ENCODE data around the gene BCHE. TPM values are rescaled to one million over a fixed set of nuclear protein-coding genes. Genes with fewer than 3 reads are reported as not detected.

Gene BCHE
- polyA plus RNA-seq, 3 donors: not detected

DNA sequence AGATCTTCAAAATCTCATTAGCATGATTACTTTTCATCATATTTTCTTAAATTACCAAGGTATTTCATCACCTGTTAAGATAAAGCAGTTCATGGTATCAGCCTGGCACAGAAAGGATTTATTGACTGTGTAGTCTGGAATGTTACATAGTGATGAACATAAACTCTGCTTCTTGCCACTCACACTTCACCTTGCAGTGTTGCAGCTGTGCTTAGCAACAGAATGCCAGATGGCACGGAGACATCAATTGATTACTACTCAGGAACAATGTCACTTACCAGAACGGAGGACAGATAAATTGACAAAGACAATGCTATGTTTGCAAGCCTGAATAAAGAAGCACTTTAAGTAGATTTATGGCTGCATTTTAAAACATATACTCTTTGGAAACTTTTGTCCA, 15.0 kb upstream of the BCHE start:
- Histone ChIP-seq H3K9ac (ENCODE audit: insufficient read depth, low read length, poor library complexity, severe bottlenecking) (no peak overlapping the region), H3K4me2 (replicated peaks; ENCODE audit: extremely low read depth, low read length, poor library complexity, severe bottlenecking) (no peak overlapping the region), H3K9me3 (replicated peaks in 1 of 2; ENCODE audit: control insufficient read depth in 1 of 2, insufficient read depth in 1 of 2, low read length in 2 of 2) (no peaks in the 10 kb centered on the region), H2AFZ (ENCODE audit: insufficient read depth, low read depth, low read length, poor library complexity, severe bottlenecking) (no peak overlapping the region), H3K4me1 (ENCODE audit: control insufficient read depth in 1 of 2, insufficient read depth in 2 of 2, low read length in 2 of 2) (no peaks in the 10 kb centered on the region), H3K27ac (ENCODE audit: low read depth in 1 of 2, low read length in 2 of 2) (no peak overlapping the region), H3K27me3 (ENCODE audit: control insufficient read depth in 2 of 2, insufficient read depth in 2 of 2, low read length in 2 of 2) (no peaks in the 10 kb centered on the region), H4K20me1 (ENCODE audit: insufficient read depth, low read length) (no peaks in the 10 kb centered on the region), H3K36me3 (replicated peaks in 1 of 2; ENCODE audit: control insufficient read depth in 1 of 2, insufficient read depth in 2 of 2, low read length in 2 of 2) (no peaks in the 10 kb centered on the region), H3K79me2 (ENCODE audit: insufficient read depth, low read length) (no peaks in the 10 kb centered on the region), H3K4me3 (replicated peaks in 1 of 3; ENCODE audit: low read depth in 2 of 3, low read length in 3 of 3) (no peak overlapping the region)
- no peaks in the 10 kb centered on the region for H3K4me1 Mint-ChIP-seq
- no peak overlapping the region for H3K27ac Mint-ChIP-seq
- H3K9me3 Mint-ChIP-seq: peaks cover 0 to 4% (median 0%) of the 10 kb centered on the region in 7 donors
- no peak for DNase-seq
- TF ChIP-seq, protein P1, sequence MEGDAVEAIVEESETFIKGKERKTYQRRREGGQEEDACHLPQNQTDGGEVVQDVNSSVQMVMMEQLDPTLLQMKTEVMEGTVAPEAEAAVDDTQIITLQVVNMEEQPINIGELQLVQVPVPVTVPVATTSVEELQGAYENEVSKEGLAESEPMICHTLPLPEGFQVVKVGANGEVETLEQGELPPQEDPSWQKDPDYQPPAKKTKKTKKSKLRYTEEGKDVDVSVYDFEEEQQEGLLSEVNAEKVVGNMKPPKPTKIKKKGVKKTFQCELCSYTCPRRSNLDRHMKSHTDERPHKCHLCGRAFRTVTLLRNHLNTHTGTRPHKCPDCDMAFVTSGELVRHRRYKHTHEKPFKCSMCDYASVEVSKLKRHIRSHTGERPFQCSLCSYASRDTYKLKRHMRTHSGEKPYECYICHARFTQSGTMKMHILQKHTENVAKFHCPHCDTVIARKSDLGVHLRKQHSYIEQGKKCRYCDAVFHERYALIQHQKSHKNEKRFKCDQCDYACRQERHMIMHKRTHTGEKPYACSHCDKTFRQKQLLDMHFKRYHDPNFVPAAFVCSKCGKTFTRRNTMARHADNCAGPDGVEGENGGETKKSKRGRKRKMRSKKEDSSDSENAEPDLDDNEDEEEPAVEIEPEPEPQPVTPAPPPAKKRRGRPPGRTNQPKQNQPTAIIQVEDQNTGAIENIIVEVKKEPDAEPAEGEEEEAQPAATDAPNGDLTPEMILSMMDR (IDR thresholded peaks at IDR 0.05): no peak
- H3K27me3 Mint-ChIP-seq (ENCODE audit: low read depth in 3 of 3): no peaks in the 10 kb centered on the region
- no CpG with 5 or more reads among the region's 2 CpGs for WGBS (ENCODE audit: insufficient coverage)
- no peak overlapping the region for H3K4me3 Mint-ChIP-seq
- no peaks in the 10 kb centered on the region for H3K36me3 Mint-ChIP-seq
- intact Hi-C loops (cut with micrococcal nuclease): no loop called here

DNA sequence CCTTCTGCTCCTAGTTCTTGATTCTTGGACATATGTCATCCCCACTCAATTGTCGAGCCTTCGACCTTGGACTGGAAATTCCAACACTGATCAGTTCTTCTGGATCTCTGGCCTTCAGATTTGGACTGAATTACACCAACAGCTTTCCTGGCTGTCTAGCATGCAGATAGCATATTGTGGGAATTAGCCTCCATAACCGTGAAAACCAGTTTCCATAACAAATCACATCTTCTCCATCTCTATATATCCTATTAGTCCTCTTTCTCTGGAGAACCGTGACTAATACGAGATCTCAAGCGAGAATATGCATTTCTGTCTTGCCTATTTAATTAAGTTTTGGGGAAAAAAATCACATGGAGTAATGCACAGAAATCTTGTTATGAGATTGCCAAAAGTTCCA, 8.8 kb upstream of the BCHE start:
- TF ChIP-seq, protein P1 (IDR thresholded peaks at IDR 0.05): no peak
- H4K20me1 ChIP-seq (ENCODE audit: insufficient read depth, low read length): no peaks in the 10 kb centered on the region
- Mint-ChIP-seq H3K36me3 (no peaks in the 10 kb centered on the region), H3K9me3 (peaks cover 0 to 4% (median 1%) of the 10 kb centered on the region in 7 donors), H3K4me1 (no peaks in the 10 kb centered on the region), H3K4me3 (no peak overlapping the region), H3K27ac (no peak overlapping the region), H3K27me3 (ENCODE audit: low read depth in 3 of 3) (peaks cover 0 to 2% (median 0%) of the 10 kb centered on the region in 3 donors)
- no peaks in the 10 kb centered on the region for H3K27me3 ChIP-seq (ENCODE audit: control insufficient read depth in 2 of 2, insufficient read depth in 2 of 2, low read length in 2 of 2)
- intact Hi-C loops (cut with micrococcal nuclease): no loop called here
- no peak overlapping the region for H3K9ac ChIP-seq (ENCODE audit: insufficient read depth, low read length, poor library complexity, severe bottlenecking)
- H3K36me3 ChIP-seq (replicated peaks in 1 of 2; ENCODE audit: control insufficient read depth in 1 of 2, insufficient read depth in 2 of 2, low read length in 2 of 2): no peaks in the 10 kb centered on the region
- no peaks in the 10 kb centered on the region for H3K4me1 ChIP-seq (ENCODE audit: control insufficient read depth in 1 of 2, insufficient read depth in 2 of 2, low read length in 2 of 2)
- DNase-seq: no peak
- 84% methylated on average over 2 of the region's 6 CpGs for WGBS (ENCODE audit: insufficient coverage)
- no peak overlapping the region for H2AFZ ChIP-seq (ENCODE audit: insufficient read depth, low read depth, low read length, poor library complexity, severe bottlenecking)
- H3K9me3 ChIP-seq (replicated peaks in 1 of 2; ENCODE audit: control insufficient read depth in 1 of 2, insufficient read depth in 1 of 2, low read length in 2 of 2): no peaks in the 10 kb centered on the region
- H3K79me2 ChIP-seq (ENCODE audit: insufficient read depth, low read length): no peaks in the 10 kb centered on the region
- H3K4me3 ChIP-seq (replicated peaks in 1 of 3; ENCODE audit: low read depth in 2 of 3, low read length in 3 of 3): no peak overlapping the region
- no peak overlapping the region for H3K4me2 ChIP-seq (replicated peaks; ENCODE audit: extremely low read depth, low read length, poor library complexity, severe bottlenecking)
- no peak overlapping the region for H3K27ac ChIP-seq (ENCODE audit: low read depth in 1 of 2, low read length in 2 of 2)

Data from CD14-positive monocyte (primary cell).